SK-N-SH (cell line): ENCODE measurements around the gene CPA4. TPM values are rescaled to one million over a fixed set of nuclear protein-coding genes. Genes with fewer than 3 reads are reported as not detected.
"Not testable (repeated sequence)": the region's sequence is repeated elsewhere in the genome, so short reads cannot be mapped to it uniquely, and the experiment has no call there.

Experiments used
- CTCF ChIA-PET: fragments of 300-600, 350-600 bp; formaldehyde crosslinking; extraction: SDS; loops from one replicate; lab custom pipeline; 2021; lab: Yijun Ruan, JAX
- POLR2A ChIA-PET: fragments of 350-600 bp; sonication (Branson Sonifier 250); formaldehyde crosslinking; extraction: SDS; loops from one replicate; lab custom pipeline; 2020; ENCODE audit warnings: antibody characterized with exemption, inconsistent platforms; lab: Yijun Ruan, JAX
- DNase-seq: peaks from one replicate; pipeline ENCODE4 v3.0.0; 2012
- H2AFZ ChIP-seq: fragments of 200-600 bp; sonication (generic); 2 replicates; pipeline ENCODE4 v1.8.1; 2016; ENCODE audit warnings: antibody characterized with exemption, mild to moderate bottlenecking, low read depth
- H3F3A ChIP-seq: fragments of 200-600 bp; sonication (generic); replicated peaks from 2 replicates; pipeline ENCODE3; 2016; ENCODE audit warnings: antibody characterized with exemption, mild to moderate bottlenecking; ENCODE audit not compliant: insufficient read depth
- H3K27ac ChIP-seq, 2 experiments: fragments of 200-500 bp in 1 of 2; fragments of 200-600 bp in 1 of 2; sonication (Bioruptor generic) in 1 of 2; sonication (generic), shearing (Covaris generic) in 1 of 2; 2 replicates each; pipeline versions ENCODE4 v1.5.1 to v1.6.1; 2014 to 2016; ENCODE audit warnings: low read depth in 2 of 2, inconsistent platforms in 1 of 2, low read length in 1 of 2, mild to moderate bottlenecking in 1 of 2, mixed read lengths in 1 of 2
- H3K27me3 ChIP-seq: fragments of 200-600 bp; sonication (generic), shearing (Covaris generic); 2 replicates; pipeline ENCODE4 v1.6.1; 2016; ENCODE audit warnings: mixed run types; ENCODE audit not compliant: insufficient read depth
- H3K36me3 ChIP-seq, 2 experiments: fragments of 200-500 bp in 1 of 2; fragments of 200-600 bp in 1 of 2; sonication (Bioruptor generic) in 1 of 2; sonication (generic) in 1 of 2; replicated peaks in 1 of 2; 2 replicates each; pipeline versions ENCODE3 to v1.5.1; 2014 to 2016; ENCODE audit warnings: low read length in 1 of 2, mild to moderate bottlenecking in 1 of 2; ENCODE audit not compliant: insufficient read depth in 2 of 2, control insufficient read depth in 1 of 2
- H3K4me1 ChIP-seq, 2 experiments: fragments of 200-500 bp in 1 of 2; fragments of 200-600 bp in 1 of 2; sonication (Bioruptor generic) in 1 of 2; sonication (generic), shearing (Covaris generic) in 1 of 2; 2 replicates each; pipeline versions ENCODE4 v1.5.1 to v1.6.1; 2014 to 2016; ENCODE audit warnings: low read depth in 1 of 2, low read length in 1 of 2, mixed run types in 1 of 2; ENCODE audit not compliant: insufficient read depth in 2 of 2, control insufficient read depth in 1 of 2
- H3K4me2 ChIP-seq: fragments of 200-600 bp; sonication (generic), shearing (Covaris generic); 2 replicates; pipeline ENCODE4 v1.6.1; 2017; ENCODE audit warnings: mixed run types
- H3K4me3 ChIP-seq, 2 experiments: fragments of 200-500 bp in 1 of 2; fragments of 200-600 bp in 1 of 2; sonication (Bioruptor generic) in 1 of 2; sonication (generic), shearing (Covaris generic) in 1 of 2; 2 replicates each; pipeline versions ENCODE4 v1.5.1 to v1.8.1; 2014 to 2016; ENCODE audit warnings: low read depth in 2 of 2, inconsistent platforms in 1 of 2, low read length in 1 of 2, mild to moderate bottlenecking in 1 of 2, mixed read lengths in 1 of 2, moderate library complexity in 1 of 2
- H3K79me2 ChIP-seq: fragments of 200-600 bp; sonication (generic); 2 replicates; pipeline ENCODE4 v1.8.1; 2017; ENCODE audit warnings: mild to moderate bottlenecking; ENCODE audit not compliant: insufficient read depth
- H3K9ac ChIP-seq: fragments of 200-600 bp; sonication (generic); 2 replicates; pipeline ENCODE4 v1.6.1; 2017; ENCODE audit warnings: mixed run types
- H3K9me2 ChIP-seq: fragments of 200-600 bp; sonication (generic); 2 replicates; pipeline ENCODE4 v1.6.1; 2017; ENCODE audit warnings: mixed run types
- H3K9me3 ChIP-seq: fragments of 200-600 bp; sonication (generic); 2 replicates; pipeline ENCODE4 v1.6.1; 2017; ENCODE audit warnings: mixed run types, mild to moderate bottlenecking, moderate library complexity
- H4K20me1 ChIP-seq: fragments of 200-600 bp; sonication (generic); 2 replicates; pipeline ENCODE4 v1.6.1; 2017; ENCODE audit warnings: mild to moderate bottlenecking, mixed run types; ENCODE audit not compliant: insufficient read depth
- MAX ChIP-seq: IDR thresholded peaks from 2 replicates; pipeline ENCODE4 v1.4.0; 2012; ENCODE audit warnings: low read depth
- NRF1 ChIP-seq: IDR thresholded peaks from 2 replicates; pipeline ENCODE4 v1.6.1; 2012; ENCODE audit warnings: low read depth, mild to moderate bottlenecking, low read length
- RAD21 ChIP-seq: IDR thresholded peaks from 2 replicates; pipeline ENCODE4 v1.6.1; 2012; ENCODE audit warnings: mild to moderate bottlenecking, low read length
- SIN3A ChIP-seq: IDR thresholded peaks from 2 replicates; pipeline ENCODE4 v1.6.1; 2012; ENCODE audit warnings: low read depth, mild to moderate bottlenecking, low read length, moderate library complexity, borderline replicate concordance
- USF1 ChIP-seq: IDR thresholded peaks from 2 replicates; pipeline ENCODE4 v1.4.0; 2012; ENCODE audit warnings: low read depth, borderline replicate concordance
- WGBS: methylation state at CpG from one replicate; pipeline ENCODE4 v1.1.6; 2017; ENCODE audit warnings: low lambda C conversion rate; 5-methylcytosine and 5-hydroxymethylcytosine counted together
- polyA plus RNA-seq, 3 experiments: library from polyadenylated mRNA; depleted of rRNA; stranded (reverse); fragments of >200 nt; gene quantifications; 2 replicates each; pipeline ENCODE4 v1.2.3, GENCODE V29; 2012
- TF ChIP-seq, protein P1 (sequence below): fragments of 150-350 bp; IDR thresholded peaks from 2 replicates; pipeline ENCODE4 v1.6.1; 2016; ENCODE audit warnings: mild to moderate bottlenecking, low read depth, low read length
- TF ChIP-seq, protein P2 (sequence below): IDR thresholded peaks from 2 replicates; pipeline ENCODE4 v1.4.0; 2012; ENCODE audit warnings: low read depth, borderline replicate concordance

The CPA4 gene
- polyA plus RNA-seq, 1 of the 3 experiments (the other 2 are of a cell fraction) = 176 TPM

DNA sequence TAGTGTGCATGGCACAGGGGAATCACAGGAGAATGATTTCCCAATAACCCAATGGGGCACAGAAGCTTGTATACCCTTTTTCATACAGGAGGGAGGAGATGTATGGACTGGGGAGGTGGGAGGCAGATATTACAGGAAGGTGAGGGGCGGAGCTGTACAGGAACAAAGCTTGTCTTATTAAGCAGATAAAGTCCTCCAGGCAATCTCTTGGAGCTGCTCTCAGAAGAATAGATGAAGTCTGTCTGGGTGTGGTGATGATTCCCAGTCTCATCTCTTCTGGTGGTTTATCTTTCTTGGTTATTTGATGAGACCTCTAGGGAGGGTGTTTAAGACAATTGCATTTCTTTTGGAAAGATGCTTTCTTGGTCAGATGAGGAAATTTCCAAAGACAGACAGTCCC, 26.6 kb downstream of the CPA4 start:
- Histone ChIP-seq H3K27ac (no peak overlapping the region), H3K79me2 (no peaks in the 10 kb centered on the region), H2AFZ (no peak overlapping the region), H4K20me1 (no peaks in the 10 kb centered on the region), H3K4me3 (no peak overlapping the region), H3K36me3 (no peaks in the 10 kb centered on the region), H3K27me3 (no peaks in the 10 kb centered on the region), H3K4me1 (peaks cover 7 to 8% of the 10 kb centered on the region in 2 experiments; a peak in 2 of 4 replicates), H3K9ac (no peak overlapping the region), H3K9me3 (no peaks in the 10 kb centered on the region), H3K4me2 (no peak overlapping the region), H3F3A (peaks cover 5% of the 10 kb centered on the region), H3K9me2 (no peaks in the 10 kb centered on the region)
- TF ChIP-seq, protein P1, sequence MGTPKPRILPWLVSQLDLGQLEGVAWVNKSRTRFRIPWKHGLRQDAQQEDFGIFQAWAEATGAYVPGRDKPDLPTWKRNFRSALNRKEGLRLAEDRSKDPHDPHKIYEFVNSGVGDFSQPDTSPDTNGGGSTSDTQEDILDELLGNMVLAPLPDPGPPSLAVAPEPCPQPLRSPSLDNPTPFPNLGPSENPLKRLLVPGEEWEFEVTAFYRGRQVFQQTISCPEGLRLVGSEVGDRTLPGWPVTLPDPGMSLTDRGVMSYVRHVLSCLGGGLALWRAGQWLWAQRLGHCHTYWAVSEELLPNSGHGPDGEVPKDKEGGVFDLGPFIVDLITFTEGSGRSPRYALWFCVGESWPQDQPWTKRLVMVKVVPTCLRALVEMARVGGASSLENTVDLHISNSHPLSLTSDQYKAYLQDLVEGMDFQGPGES = no peak
- TF ChIP-seq RAD21 = no peak
- no peak for TF ChIP-seq MAX
- TF ChIP-seq SIN3A = no peak
- TF ChIP-seq NRF1 = no peak
- no peak for TF ChIP-seq USF1
- TF ChIP-seq, protein P2, sequence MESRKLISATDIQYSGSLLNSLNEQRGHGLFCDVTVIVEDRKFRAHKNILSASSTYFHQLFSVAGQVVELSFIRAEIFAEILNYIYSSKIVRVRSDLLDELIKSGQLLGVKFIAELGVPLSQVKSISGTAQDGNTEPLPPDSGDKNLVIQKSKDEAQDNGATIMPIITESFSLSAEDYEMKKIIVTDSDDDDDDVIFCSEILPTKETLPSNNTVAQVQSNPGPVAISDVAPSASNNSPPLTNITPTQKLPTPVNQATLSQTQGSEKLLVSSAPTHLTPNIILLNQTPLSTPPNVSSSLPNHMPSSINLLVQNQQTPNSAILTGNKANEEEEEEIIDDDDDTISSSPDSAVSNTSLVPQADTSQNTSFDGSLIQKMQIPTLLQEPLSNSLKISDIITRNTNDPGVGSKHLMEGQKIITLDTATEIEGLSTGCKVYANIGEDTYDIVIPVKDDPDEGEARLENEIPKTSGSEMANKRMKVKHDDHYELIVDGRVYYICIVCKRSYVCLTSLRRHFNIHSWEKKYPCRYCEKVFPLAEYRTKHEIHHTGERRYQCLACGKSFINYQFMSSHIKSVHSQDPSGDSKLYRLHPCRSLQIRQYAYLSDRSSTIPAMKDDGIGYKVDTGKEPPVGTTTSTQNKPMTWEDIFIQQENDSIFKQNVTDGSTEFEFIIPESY = no peak
- DNase-seq = no peak
- ChIA-PET CTCF (interaction anchor here (1.7 kb wide), 1 partner anchor 41 kb away, joined by 5 read pairs; no protein-coding TSS in a partner anchor), POLR2A (no interaction called here)
- 84% methylated on average over 1 of the region's 1 CpG for WGBS

- WGBS = 91% methylated on average over 3 of the region's 3 CpGs
- H3K9ac ChIP-seq, H3K27ac ChIP-seq, H3K36me3 ChIP-seq, H3K9me3 ChIP-seq, H3K79me2 ChIP-seq, H3K4me3 ChIP-seq, H3K4me1 ChIP-seq, H3K9me2 ChIP-seq, DNase-seq, H4K20me1 ChIP-seq, H3K4me2 ChIP-seq, H3K27me3 ChIP-seq, H3F3A ChIP-seq, POLR2A ChIA-PET, H2AFZ ChIP-seq: not testable (repeated sequence)
- CTCF ChIA-PET = interaction anchor here (0.7 to 1.1 kb wide), 4 partner anchors 9 to 575 kb away, joined by 3 to 4 read pairs (median 3); no protein-coding TSS in a partner anchor
Observed at GRCh38 chr7:130321542-130322229, 28.7 kb downstream of the CPA4 start.
